MM.1S (cell line): ENCODE results near the gene CLEC17A.

Source experiments
- DNase-seq: peaks from one replicate; pipeline ENCODE4 v3.0.0-alpha.2; 2015
- H2AFZ ChIP-seq: fragments of 300-600 bp; sonication (generic); 2 replicates; pipeline ENCODE4 v1.6.0; 2016; ENCODE audit warnings: antibody characterized with exemption, low read length
- H3F3A ChIP-seq: fragments of 300-600 bp; sonication (generic); 2 replicates; pipeline ENCODE4 v1.6.1; 2016; ENCODE audit warnings: mild to moderate bottlenecking, antibody characterized with exemption, low read length, moderate library complexity, mixed read lengths; ENCODE audit not compliant: insufficient read depth
- H3K27ac ChIP-seq: fragments of 300-600 bp; sonication (generic); 2 replicates; pipeline ENCODE4 v1.5.1; 2016; ENCODE audit warnings: mild to moderate bottlenecking, low read length
- H3K27me3 ChIP-seq: fragments of 300-600 bp; sonication (generic); replicated peaks from 2 replicates; pipeline ENCODE4 v1.6.0; 2016; ENCODE audit warnings: low read length; ENCODE audit not compliant: insufficient read depth
- H3K36me3 ChIP-seq: fragments of 300-600 bp; sonication (generic); replicated peaks from 2 replicates; pipeline ENCODE4 v1.6.1; 2016; ENCODE audit warnings: mild to moderate bottlenecking, low read length, mixed read lengths; ENCODE audit not compliant: insufficient read depth
- H3K4me1 ChIP-seq: fragments of 300-600 bp; sonication (generic); 2 replicates; pipeline ENCODE4 v1.6.1; 2016; ENCODE audit warnings: low read length, mixed read lengths
- H3K4me2 ChIP-seq: fragments of 300-600 bp; sonication (generic); 2 replicates; pipeline ENCODE4 v1.6.0; 2016; ENCODE audit warnings: low read depth, low read length
- H3K4me3 ChIP-seq: fragments of 300-600 bp; sonication (generic); 2 replicates; pipeline ENCODE4 v1.5.1; 2016; ENCODE audit warnings: low read length, mixed read lengths
- H3K79me2 ChIP-seq: fragments of 300-600 bp; sonication (generic); 2 replicates; pipeline ENCODE4 v1.6.1; 2016; ENCODE audit warnings: mixed run types, low read length, mixed read lengths
- H3K9ac ChIP-seq: fragments of 300-600 bp; sonication (generic); 2 replicates; pipeline ENCODE4 v1.6.1; 2016; ENCODE audit warnings: low read length, mixed read lengths
- H3K9me2 ChIP-seq: fragments of 300-600 bp; sonication (generic); replicated peaks from 2 replicates; pipeline ENCODE4 v1.6.1; 2016; ENCODE audit warnings: mild to moderate bottlenecking, low read length, mixed read lengths; ENCODE audit not compliant: insufficient read depth
- H3K9me3 ChIP-seq: fragments of 300-600 bp; sonication (generic); replicated peaks from 2 replicates; pipeline ENCODE4 v1.6.1; 2016; ENCODE audit warnings: mild to moderate bottlenecking, low read length, mixed read lengths; ENCODE audit not compliant: insufficient read depth
- H4K20me1 ChIP-seq: fragments of 300-600 bp; sonication (generic); 2 replicates; pipeline ENCODE4 v1.6.1; 2016; ENCODE audit warnings: mild to moderate bottlenecking, low read length, moderate library complexity, mixed read lengths; ENCODE audit not compliant: insufficient read depth
- EZH2 ChIP-seq: fragments of 300-600 bp; sonication (generic); optimal IDR thresholded peaks from 2 replicates; pipeline ENCODE3; 2017; ENCODE audit warnings: low read depth, mild to moderate bottlenecking, antibody characterized with exemption, low read length, mixed read lengths
- EZH2phosphoT487 ChIP-seq: fragments of 300-600 bp; sonication (generic); IDR thresholded peaks from 2 replicates; pipeline ENCODE4 v1.6.1; 2018; ENCODE audit warnings: antibody characterized with exemption, low read length
- TF ChIP-seq, protein P1 (sequence below): fragments of 300-600 bp; sonication (generic); IDR thresholded peaks from 2 replicates; pipeline ENCODE4 v1.5.1; 2016; ENCODE audit warnings: antibody characterized with exemption, low read length, mixed read lengths

CLEC17A gene

DNA sequence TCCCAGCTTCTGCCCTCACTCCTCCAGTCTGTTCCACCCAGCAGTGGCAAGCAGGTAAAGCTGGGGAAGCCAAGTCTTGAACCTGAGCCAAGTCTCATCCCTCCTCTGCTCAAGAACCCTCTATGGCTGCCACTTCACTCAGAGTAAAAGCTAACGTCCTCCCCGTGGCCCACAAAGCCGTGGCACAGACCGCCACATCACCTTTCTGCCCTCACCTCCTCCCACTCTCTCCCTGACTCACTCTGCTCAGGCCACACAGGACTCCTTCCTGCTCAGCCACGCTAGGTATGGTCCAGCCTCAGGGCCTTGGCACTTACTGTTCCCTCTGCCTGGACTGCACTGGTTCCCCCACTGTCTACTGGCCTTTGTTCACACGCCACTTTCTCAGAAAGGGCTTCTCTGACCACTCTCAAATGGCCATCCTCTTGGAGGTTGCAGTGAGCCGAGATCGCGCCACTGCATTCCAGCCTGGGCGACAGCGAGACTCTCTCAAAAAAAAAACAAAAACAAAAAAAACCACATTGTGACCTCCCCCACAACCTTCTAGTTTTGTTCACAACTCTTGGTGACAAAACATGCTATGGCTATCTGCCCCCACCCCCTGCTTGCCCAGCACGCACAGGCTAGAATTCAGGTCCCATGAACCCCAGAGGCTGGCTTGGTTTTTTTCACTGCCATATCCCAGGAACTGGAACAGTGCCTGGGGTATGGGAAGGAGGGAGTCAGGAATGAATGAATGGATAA is 26.8 kb upstream of the CLEC17A start:
- no peak for DNase-seq
- no peak overlapping the region for H3K27ac ChIP-seq
- no peak overlapping the region for H3K4me2 ChIP-seq
- H3K79me2 ChIP-seq: peaks cover 63% of the 10 kb centered on the region
- H4K20me1 ChIP-seq: 0 out of 2 replicates have a peak, but pooled peaks cover 3% of the 10 kb centered on the region
- H3K9ac ChIP-seq: no peak overlapping the region
- no peak for TF ChIP-seq EZH2
- TF ChIP-seq, protein P1, sequence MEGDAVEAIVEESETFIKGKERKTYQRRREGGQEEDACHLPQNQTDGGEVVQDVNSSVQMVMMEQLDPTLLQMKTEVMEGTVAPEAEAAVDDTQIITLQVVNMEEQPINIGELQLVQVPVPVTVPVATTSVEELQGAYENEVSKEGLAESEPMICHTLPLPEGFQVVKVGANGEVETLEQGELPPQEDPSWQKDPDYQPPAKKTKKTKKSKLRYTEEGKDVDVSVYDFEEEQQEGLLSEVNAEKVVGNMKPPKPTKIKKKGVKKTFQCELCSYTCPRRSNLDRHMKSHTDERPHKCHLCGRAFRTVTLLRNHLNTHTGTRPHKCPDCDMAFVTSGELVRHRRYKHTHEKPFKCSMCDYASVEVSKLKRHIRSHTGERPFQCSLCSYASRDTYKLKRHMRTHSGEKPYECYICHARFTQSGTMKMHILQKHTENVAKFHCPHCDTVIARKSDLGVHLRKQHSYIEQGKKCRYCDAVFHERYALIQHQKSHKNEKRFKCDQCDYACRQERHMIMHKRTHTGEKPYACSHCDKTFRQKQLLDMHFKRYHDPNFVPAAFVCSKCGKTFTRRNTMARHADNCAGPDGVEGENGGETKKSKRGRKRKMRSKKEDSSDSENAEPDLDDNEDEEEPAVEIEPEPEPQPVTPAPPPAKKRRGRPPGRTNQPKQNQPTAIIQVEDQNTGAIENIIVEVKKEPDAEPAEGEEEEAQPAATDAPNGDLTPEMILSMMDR: no peak
- no peaks in the 10 kb centered on the region for H3K9me2 ChIP-seq
- no peaks in the 10 kb centered on the region for H3K4me1 ChIP-seq
- H3F3A ChIP-seq: no peaks in the 10 kb centered on the region
- H3K36me3 ChIP-seq: no peaks in the 10 kb centered on the region
- H2AFZ ChIP-seq: no peak overlapping the region
- H3K9me3 ChIP-seq: no peaks in the 10 kb centered on the region
- H3K4me3 ChIP-seq: no peak overlapping the region
- H3K27me3 ChIP-seq: no peaks in the 10 kb centered on the region

DNA sequence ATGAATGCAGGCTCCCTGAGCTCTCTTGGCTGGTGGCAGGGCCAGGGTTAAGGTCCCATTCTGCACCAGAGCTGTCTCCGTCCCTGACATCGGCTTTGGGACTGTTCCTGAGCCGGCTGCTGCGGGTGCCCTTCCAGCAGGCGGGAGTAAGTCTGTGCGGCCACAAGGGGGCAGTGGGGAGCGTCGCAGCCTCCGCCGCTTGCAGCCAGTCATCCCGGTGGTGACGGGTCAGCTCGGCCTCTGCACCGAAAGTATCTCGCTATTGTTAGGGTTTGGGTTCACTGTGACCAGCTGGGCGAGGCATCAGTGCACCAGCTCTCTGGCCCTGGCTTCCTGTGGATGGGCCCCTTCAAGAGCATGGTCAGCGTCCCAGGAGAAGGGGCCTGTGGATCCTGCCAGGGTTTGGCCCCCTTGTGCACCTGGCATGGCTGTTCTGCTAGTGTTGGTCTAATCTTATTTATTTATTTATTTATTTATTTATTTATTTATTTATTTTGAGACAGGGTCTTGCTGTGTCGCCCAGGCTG is 26.2 kb upstream of the CLEC17A start:
- H3K4me2 ChIP-seq: no peak overlapping the region
- H3K9me3 ChIP-seq: no peaks in the 10 kb centered on the region
- TF ChIP-seq, protein P1: peak; percentile 90
- TF ChIP-seq EZH2: no peak
- H4K20me1 ChIP-seq: 0 out of 2 replicates have a peak, but pooled peaks cover 3% of the 10 kb centered on the region
- H3K27me3 ChIP-seq: no peaks in the 10 kb centered on the region
- no peak overlapping the region for H3K4me3 ChIP-seq
- DNase-seq: peak; percentile 49
- H3K36me3 ChIP-seq: no peaks in the 10 kb centered on the region
- H3K9ac ChIP-seq: no peak overlapping the region
- no peaks in the 10 kb centered on the region for H3K4me1 ChIP-seq
- H3K79me2 ChIP-seq: peaks cover 60% of the 10 kb centered on the region
- no peak overlapping the region for H3K27ac ChIP-seq
- no peaks in the 10 kb centered on the region for H3F3A ChIP-seq
- no peak overlapping the region for H2AFZ ChIP-seq
- H3K9me2 ChIP-seq: no peaks in the 10 kb centered on the region

DNA sequence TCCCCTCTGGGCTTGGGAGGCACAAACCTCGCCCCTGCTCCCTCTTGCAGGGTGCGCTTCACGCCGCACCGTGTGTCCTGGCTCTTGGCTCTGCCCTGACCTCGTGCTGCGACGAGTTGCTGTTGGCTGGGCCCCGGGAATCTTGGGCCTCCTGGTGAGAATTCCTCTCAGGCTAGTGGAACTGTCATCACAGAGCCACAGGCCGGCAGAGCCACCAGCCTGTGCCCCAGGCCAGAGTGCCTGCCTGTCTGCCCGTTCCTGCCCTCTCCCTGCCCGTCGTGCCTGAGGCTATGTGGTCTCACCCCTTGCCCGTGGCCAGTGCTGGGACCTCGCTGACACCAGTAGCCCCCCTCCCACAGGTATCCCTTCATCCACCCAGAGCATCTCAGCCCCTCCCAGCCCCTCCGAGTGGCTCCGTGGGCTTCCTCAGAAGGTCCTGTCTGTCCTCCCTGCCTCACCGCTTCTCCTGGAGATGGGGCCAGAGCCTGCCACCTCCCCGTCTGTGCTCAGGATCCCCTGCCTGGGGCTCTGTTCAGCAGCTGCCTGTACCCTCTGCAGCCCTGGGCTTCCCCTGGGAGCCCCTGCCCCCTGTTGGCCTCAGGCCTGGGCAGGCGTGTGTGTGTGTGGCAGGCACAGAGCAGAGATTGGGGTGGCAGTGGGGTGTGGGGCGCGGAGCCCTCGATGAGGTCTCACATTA is 24.4 kb upstream of the CLEC17A start:
- 0 out of 2 replicates have a peak, but pooled peaks cover 3% of the 10 kb centered on the region for H4K20me1 ChIP-seq
- no peaks in the 10 kb centered on the region for H3K4me1 ChIP-seq
- TF ChIP-seq EZH2phosphoT487: no peak
- TF ChIP-seq, protein P1: no peak
- no peak for TF ChIP-seq EZH2
- no peak overlapping the region for H2AFZ ChIP-seq
- no peak for DNase-seq
- H3K4me2 ChIP-seq: no peak overlapping the region
- no peaks in the 10 kb centered on the region for H3F3A ChIP-seq
- H3K79me2 ChIP-seq: peaks cover 46% of the 10 kb centered on the region
- H3K9me2 ChIP-seq: no peaks in the 10 kb centered on the region
- H3K27ac ChIP-seq: no peak overlapping the region
- no peaks in the 10 kb centered on the region for H3K36me3 ChIP-seq
- no peak overlapping the region for H3K9ac ChIP-seq
- H3K27me3 ChIP-seq: no peaks in the 10 kb centered on the region
- H3K9me3 ChIP-seq: no peaks in the 10 kb centered on the region
- H3K4me3 ChIP-seq: no peak overlapping the region
